Activated CD4-positive, alpha-beta T cell treated with anti-CD3 and anti-CD28 coated beads, Interleukin-2, amount 10 ng/mL, durations not matched to agents 7 days and 5 days (primary cell): ENCODE results near the gene RNGTT. TPM values are rescaled to one million over a fixed set of nuclear protein-coding genes. Genes with fewer than 3 reads are reported as not detected.

Experiments used
- CTCF ChIA-PET: fragments of 350-600 bp; sonication (Branson Sonifier 250); formaldehyde crosslinking; loops from one replicate; lab custom pipeline; 2021; ENCODE audit warnings: antibody characterized with exemption; lab: Charles Lee
- POLR2A ChIA-PET: fragments of 350-600 bp; sonication (Branson Sonifier 250); formaldehyde crosslinking; loops from one replicate; lab custom pipeline; 2021; ENCODE audit warnings: antibody characterized with exemption; lab: Charles Lee
- DNase-seq: peaks from one replicate; pipeline ENCODE4 v3.0.0-alpha.2; 2020
- H3K27ac Mint-ChIP-seq: one replicate; pipeline ENCODE4 v1.8.0; 2021; ENCODE audit warnings: mild to moderate bottlenecking, moderate library complexity, mixed read lengths
- H3K27me3 Mint-ChIP-seq: one replicate; pipeline ENCODE4 v1.8.0; 2021; ENCODE audit warnings: mixed read lengths
- H3K36me3 Mint-ChIP-seq: one replicate; pipeline ENCODE4 v1.8.0; 2021; ENCODE audit warnings: low read depth, mixed read lengths
- H3K4me1 Mint-ChIP-seq: one replicate; pipeline ENCODE4 v1.8.0; 2021; ENCODE audit warnings: mixed read lengths
- H3K4me3 Mint-ChIP-seq: one replicate; pipeline ENCODE4 v1.8.0; 2021; ENCODE audit warnings: mild to moderate bottlenecking, moderate library complexity, mixed read lengths
- H3K9me3 Mint-ChIP-seq: one replicate; pipeline ENCODE4 v1.8.0; 2021; ENCODE audit warnings: mixed read lengths
- total RNA-seq, 2 experiments: library from RNA; stranded (reverse); gene quantifications; one replicate each; pipeline ENCODE4 v1.2.3, GENCODE V29; 2021

Gene RNGTT
- total RNA-seq, 2 experiments from 2014 or later, result 18.9 to 21.3 TPM

DNA sequence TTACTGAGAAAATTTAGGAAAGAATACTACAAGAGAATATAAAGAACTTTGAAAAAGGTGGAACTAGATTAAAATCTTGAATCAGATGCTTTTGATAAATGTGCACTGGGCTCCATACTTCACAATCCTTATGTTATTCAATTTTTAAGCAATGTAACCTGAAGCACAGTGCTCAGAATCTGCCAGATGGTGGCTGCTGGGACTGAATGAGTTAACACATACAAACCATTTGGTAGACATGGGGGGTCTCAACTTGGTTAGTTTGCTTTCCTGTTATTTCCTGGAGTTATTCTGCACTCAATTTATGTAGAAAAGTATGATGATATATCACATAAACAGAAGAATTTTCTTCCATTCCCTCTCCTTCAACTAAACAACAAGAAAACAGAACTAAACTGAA lies 326.5 kb downstream of the RNGTT start:
- Mint-ChIP-seq H3K27ac (no peak overlapping the region), H3K4me1 (no peaks in the 10 kb centered on the region), H3K4me3 (no peak overlapping the region), H3K36me3 (no peaks in the 10 kb centered on the region), H3K9me3 (no peaks in the 10 kb centered on the region), H3K27me3 (no peaks in the 10 kb centered on the region)
- CTCF ChIA-PET, result no interaction called here
- POLR2A ChIA-PET, result no interaction called here
- DNase-seq, result no peak

DNA sequence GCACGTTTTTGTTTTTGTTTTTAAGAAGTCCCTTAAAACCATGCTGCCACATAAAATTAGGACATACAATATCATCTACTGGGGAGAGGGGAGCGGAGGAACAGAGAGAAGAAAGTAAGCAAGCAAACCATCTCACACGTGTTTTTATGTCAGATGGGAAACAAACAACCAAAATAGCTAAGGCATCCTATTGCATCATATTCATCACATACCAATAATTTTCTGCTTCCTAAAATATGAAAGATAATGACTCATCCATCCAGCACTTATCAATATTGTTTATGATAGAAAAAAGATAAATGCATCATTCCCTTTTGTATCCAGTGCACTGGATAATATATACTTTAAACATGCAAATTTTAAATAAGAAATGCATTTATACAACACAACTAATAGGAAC lies 329.6 kb downstream of the RNGTT start:
- Mint-ChIP-seq H3K4me1 (peaks cover 2% of the 10 kb centered on the region), H3K36me3 (no peaks in the 10 kb centered on the region)

DNA sequence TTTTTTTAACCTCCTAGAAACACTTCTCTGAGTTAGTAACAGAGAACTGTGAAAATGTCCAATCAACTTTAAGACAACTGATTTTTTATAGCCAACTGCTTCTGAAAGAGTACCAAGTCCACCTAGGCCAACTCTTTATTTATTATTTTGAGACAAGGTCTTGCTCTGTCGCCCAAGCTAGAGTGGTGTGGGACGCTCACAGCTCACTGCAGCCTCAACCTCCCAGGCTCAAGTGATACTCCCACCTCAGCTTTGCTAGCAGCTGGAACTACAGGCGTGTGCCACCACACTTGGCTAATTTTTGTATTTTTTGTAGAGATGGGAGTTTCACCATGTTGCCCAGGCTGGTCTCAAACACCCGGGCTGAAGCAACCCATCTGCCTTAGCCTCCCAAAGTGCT lies 331.6 kb downstream of the RNGTT start:
- Mint-ChIP-seq H3K36me3 (no peaks in the 10 kb centered on the region), H3K27ac (no peak overlapping the region), H3K9me3 (no peaks in the 10 kb centered on the region), H3K4me1 (peaks cover 2% of the 10 kb centered on the region), H3K4me3 (no peak overlapping the region), H3K27me3 (no peaks in the 10 kb centered on the region)
- DNase-seq, result no peak
- ChIA-PET CTCF (interaction anchor here (1.1 kb wide), 1 partner anchor 8 kb away, joined by 4 read pairs; no protein-coding TSS in a partner anchor), POLR2A (no interaction called here)

More for the DNA sequence above, 329.6 kb downstream of the RNGTT start:
- DNase-seq, result no peak
- Mint-ChIP-seq H3K27ac (no peak overlapping the region), H3K9me3 (no peaks in the 10 kb centered on the region), H3K4me3 (no peak overlapping the region), H3K27me3 (no peaks in the 10 kb centered on the region)
- POLR2A ChIA-PET, result no interaction called here
- CTCF ChIA-PET, result interaction anchor here (0.6 kb wide), 1 partner anchor 853 kb away, joined by 3 read pairs; no protein-coding TSS in a partner anchor

DNA sequence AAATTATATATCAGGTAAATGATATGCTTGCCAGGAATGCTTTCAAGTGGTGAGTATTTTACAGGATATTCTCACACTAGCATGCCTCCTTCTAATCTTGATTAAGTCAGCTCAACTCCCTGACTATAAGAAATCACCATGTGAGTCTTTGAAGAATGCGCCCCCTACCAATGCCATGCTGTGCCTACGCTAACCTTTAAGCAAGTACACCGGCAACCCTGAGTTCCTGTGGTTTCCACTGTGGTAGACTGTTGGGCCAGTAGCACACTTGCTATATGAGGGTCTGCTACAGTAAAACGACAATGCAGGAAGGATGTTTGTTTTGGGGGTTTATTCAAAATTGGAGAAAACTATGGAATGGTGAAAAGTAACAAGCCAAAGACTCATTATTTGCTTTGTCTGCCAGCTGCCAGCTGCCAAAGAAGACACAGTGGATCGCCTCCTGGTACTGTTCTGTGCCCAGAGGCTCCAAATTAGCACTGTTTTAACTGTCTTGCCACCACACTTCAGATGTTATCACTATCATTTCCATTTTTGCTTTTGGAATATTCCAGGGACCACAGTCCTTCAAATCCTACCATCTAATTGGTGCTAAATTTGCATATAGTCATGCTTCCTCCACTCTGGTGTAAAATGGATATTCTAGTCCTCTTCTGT lies 333.5 kb downstream of the RNGTT start:
- CTCF ChIA-PET, result interaction anchor here (0.7 kb wide), 1 partner anchor 1669 kb away, joined by 3 read pairs; no protein-coding TSS in a partner anchor

DNA sequence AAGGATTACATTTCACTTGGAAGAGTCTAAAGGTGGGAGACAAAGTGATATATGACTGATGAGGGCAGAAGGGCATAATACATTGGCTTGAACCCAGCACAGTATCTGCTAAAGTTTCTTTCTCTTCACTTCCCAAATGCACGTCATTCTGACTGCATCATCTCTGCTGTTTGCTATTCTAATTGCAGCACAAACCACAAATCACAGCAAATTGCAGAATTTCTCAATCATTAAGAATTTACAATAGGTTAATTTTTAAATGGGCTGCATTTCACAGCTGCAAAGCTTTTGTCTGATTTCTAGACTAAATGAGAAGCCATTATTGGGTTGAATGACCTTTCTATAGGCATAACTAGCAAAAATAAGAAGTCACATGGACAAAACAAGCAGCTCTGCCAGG lies 337.0 kb downstream of the RNGTT start:
- peaks cover 5% of the 10 kb centered on the region for H3K36me3 Mint-ChIP-seq
- H3K9me3 Mint-ChIP-seq, result no peaks in the 10 kb centered on the region
- ChIA-PET CTCF (no interaction called here), POLR2A (no interaction called here)
- no peak overlapping the region for H3K27ac Mint-ChIP-seq
- no peaks in the 10 kb centered on the region for H3K27me3 Mint-ChIP-seq
- DNase-seq, result no peak
- no peak overlapping the region for H3K4me3 Mint-ChIP-seq
- H3K4me1 Mint-ChIP-seq, result peaks cover 2% of the 10 kb centered on the region

More for the DNA sequence above, 333.5 kb downstream of the RNGTT start:
- H3K9me3 Mint-ChIP-seq, result no peaks in the 10 kb centered on the region
- H3K27ac Mint-ChIP-seq, result no peak overlapping the region
- POLR2A ChIA-PET, result no interaction called here
- no peak overlapping the region for H3K4me3 Mint-ChIP-seq
- no peaks in the 10 kb centered on the region for H3K27me3 Mint-ChIP-seq
- H3K4me1 Mint-ChIP-seq, result peaks cover 2% of the 10 kb centered on the region
- DNase-seq, result no peak
- no peaks in the 10 kb centered on the region for H3K36me3 Mint-ChIP-seq

DNA sequence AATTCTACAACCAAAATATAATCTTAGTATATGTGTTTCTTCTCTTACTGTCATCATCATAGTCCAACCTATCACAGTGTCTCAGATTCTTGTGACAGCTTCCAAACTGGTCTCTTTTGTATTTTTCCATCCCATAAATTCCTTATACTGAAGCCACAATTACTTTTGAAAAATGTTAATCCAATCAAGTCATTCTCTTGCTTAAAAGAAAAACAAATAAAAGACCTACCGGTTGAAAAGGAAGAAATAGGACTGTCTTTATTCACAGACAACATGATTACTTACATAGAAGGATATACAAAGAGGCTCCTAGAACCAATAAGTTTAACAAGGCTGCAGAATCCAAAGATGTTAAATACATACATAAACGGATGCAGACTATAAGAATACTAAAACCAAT lies 339.9 kb downstream of the RNGTT start:
- Mint-ChIP-seq H3K27ac (no peak overlapping the region), H3K9me3 (no peaks in the 10 kb centered on the region), H3K27me3 (no peaks in the 10 kb centered on the region), H3K4me3 (no peak overlapping the region), H3K4me1 (no peaks in the 10 kb centered on the region), H3K36me3 (peaks cover 5% of the 10 kb centered on the region)
- ChIA-PET CTCF (no interaction called here), POLR2A (no interaction called here)
- DNase-seq, result no peak

DNA sequence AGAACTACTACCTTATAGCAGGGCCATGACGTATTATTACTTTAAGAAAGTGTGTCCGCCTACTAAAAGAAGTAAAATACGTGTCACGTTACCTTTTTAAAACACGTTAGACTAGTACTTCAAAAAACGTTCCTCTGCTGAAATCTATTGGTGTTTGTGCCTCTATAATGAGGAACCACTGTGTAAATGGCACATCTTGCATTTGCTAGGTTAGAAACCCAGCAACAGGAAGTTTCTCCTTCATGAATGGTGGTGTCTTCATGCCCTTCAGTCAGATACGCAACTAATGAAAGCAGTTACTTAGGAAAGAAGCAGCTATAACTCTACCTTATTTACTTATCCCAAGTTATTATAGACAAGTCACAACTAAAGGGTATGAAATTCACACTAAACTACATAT lies 343.5 kb downstream of the RNGTT start:
- ChIA-PET POLR2A (no interaction called here), CTCF (no interaction called here)
- Mint-ChIP-seq H3K27ac (no peak overlapping the region), H3K4me3 (no peak overlapping the region), H3K4me1 (no peaks in the 10 kb centered on the region), H3K27me3 (no peaks in the 10 kb centered on the region), H3K36me3 (peaks cover 5% of the 10 kb centered on the region), H3K9me3 (no peaks in the 10 kb centered on the region)
- DNase-seq, result no peak

DNA sequence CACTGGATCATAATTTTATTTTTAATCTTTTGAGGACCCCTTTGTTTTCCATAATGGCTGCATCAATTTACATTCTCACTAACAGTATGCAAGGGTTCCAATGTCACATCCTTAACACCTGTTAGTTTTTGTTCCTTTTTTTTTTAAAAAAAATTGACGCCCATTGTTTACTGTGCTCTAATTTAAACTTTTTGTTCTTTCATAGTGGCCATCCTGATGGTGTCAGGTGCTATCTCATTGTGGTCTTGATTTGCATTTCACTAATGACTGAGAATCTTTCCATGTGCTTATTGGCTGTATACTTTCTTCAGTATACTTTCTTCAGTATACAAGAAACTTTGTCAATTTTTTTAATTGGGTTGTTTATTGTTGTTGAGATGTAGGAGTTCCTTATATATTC lies 347.0 kb downstream of the RNGTT start:
- POLR2A ChIA-PET, result no interaction called here
- Mint-ChIP-seq H3K4me3 (no peak overlapping the region), H3K36me3 (peaks cover 18% of the 10 kb centered on the region), H3K9me3 (no peaks in the 10 kb centered on the region), H3K4me1 (no peaks in the 10 kb centered on the region), H3K27ac (no peak overlapping the region), H3K27me3 (no peaks in the 10 kb centered on the region)
- no peak for DNase-seq
- CTCF ChIA-PET, result no interaction called here

DNA sequence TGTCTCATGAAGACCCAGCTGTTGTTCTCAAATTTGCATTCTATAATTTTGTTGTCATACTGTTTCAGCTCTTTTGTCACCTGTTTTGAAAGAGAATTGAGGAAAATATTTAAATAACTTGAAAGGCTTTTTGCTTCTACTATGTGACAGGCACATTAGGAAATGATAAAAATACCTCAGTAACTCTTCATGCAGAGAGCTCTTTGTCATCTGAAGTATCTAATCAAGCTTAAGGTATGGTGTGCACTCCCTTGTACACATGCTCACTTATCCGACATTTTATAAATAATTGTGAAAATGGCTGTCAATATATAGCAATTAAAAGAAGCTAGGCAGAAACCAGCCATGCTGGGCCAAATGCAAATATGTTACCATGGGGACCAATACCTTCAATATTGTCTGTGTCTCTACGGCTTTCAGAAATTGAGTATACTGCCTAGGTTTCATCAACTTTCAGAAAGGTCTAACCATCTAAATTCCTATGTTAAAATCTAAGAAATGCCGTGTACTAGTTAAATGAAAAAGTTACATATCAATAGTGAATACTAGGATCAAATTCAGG lies 349.0 kb downstream of the RNGTT start:
- no peak for DNase-seq
- POLR2A ChIA-PET, result no interaction called here
- Mint-ChIP-seq H3K4me1 (no peaks in the 10 kb centered on the region), H3K27me3 (no peaks in the 10 kb centered on the region), H3K9me3 (no peaks in the 10 kb centered on the region), H3K36me3 (peaks cover 24% of the 10 kb centered on the region), H3K4me3 (no peak overlapping the region), H3K27ac (no peak overlapping the region)
- CTCF ChIA-PET, result no interaction called here

DNA sequence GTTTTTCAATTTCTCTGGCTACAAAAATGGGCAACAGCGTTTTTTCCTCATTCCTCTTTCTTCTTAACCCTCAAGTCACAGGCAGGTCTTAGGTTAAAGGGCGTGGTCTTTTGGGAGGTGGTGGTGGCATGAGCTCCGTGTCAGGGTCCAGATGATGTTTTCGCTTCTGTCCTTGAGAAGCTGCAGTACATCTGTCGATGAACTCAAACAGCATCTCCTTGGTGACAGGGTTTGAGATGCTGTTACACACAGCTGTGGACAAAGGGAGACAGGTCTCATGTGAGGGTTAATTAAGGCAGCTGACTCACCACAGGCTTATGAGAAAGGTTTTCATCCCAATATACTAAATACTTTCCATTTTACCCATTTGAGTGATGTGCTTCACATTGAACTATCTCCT lies 350.8 kb downstream of the RNGTT start:
- POLR2A ChIA-PET, result no interaction called here
- Mint-ChIP-seq H3K27ac (no peak overlapping the region), H3K4me3 (no peak overlapping the region), H3K27me3 (no peaks in the 10 kb centered on the region), H3K4me1 (no peaks in the 10 kb centered on the region), H3K9me3 (no peaks in the 10 kb centered on the region), H3K36me3 (peaks cover 28% of the 10 kb centered on the region)
- no peak for DNase-seq
- CTCF ChIA-PET, result no interaction called here

DNA sequence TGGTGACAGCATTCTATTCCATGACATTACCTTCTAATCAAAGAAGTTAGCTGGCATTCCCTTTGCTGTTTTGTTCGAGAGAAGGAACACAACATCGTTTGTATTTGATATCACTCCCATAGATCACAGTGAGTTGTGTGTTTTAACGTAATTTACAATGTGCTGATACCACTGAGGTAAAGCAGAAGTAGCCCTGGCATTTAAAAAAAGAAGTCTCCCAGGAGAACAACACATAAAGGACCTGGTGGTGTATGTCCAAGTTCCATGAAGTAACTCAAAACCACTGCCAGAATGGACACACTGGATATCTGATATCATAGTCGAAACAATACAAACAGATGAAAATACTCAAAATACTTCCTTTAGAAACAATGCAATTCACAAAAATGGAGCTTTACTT lies 351.7 kb downstream of the RNGTT start:
- Mint-ChIP-seq H3K4me3 (no peak overlapping the region), H3K27ac (no peak overlapping the region), H3K9me3 (no peaks in the 10 kb centered on the region), H3K36me3 (peaks cover 28% of the 10 kb centered on the region), H3K27me3 (no peaks in the 10 kb centered on the region), H3K4me1 (no peaks in the 10 kb centered on the region)
- CTCF ChIA-PET, result no interaction called here
- POLR2A ChIA-PET, result no interaction called here
- no peak for DNase-seq

DNA sequence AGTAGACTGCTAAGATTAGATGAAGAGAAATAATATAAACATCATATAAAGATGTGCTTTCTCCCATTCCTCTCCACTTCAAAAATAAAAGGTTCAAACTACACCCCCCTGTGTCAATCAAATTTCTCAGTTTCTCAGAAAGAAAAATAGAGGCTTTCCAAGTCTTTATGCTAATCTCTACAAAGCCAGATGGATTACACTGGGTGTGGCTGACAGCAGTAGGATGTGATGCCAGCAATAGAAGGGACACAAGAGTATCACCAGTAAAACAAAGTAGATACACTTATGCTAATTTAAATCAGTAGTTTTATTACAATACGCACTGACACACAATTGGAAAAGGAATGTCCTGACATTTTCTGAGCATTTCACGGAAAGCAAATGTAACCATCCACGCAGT lies 353.4 kb downstream of the RNGTT start:
- Mint-ChIP-seq H3K27ac (no peak overlapping the region), H3K36me3 (peaks cover 28% of the 10 kb centered on the region), H3K4me1 (no peaks in the 10 kb centered on the region), H3K27me3 (no peaks in the 10 kb centered on the region), H3K9me3 (no peaks in the 10 kb centered on the region), H3K4me3 (no peak overlapping the region)
- no peak for DNase-seq
- ChIA-PET CTCF (interaction anchor here (0.7 to 1.0 kb wide), 2 partner anchors 34 to 667 kb away, joined by 3 to 5 read pairs; no protein-coding TSS in a partner anchor), POLR2A (no interaction called here)

DNA sequence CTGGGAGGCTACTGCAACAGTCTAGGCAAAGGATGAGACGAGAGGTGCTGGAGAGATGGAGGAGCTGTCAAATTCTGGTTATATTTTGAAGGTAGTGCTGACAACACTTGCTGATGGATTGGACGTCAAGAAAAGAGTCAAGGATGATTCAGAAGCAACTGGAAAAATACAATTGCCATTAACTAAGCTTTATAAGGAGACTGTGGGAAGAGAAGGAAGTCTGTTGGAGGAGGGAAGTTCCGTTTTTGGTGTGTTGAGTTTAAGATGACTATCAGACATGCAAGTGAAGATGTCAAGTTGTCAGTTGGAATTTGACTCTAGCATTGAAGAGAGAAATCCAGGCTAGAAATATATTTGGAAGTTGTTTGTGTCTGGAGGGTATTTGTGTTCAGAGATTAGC lies 358.1 kb downstream of the RNGTT start:
- no peak for DNase-seq
- peaks cover 6% of the 10 kb centered on the region for H3K36me3 Mint-ChIP-seq
- H3K27me3 Mint-ChIP-seq, result no peaks in the 10 kb centered on the region
- ChIA-PET POLR2A (no interaction called here), CTCF (no interaction called here)
- H3K27ac Mint-ChIP-seq, result no peak overlapping the region
- H3K9me3 Mint-ChIP-seq, result no peaks in the 10 kb centered on the region
- H3K4me3 Mint-ChIP-seq, result no peak overlapping the region
- H3K4me1 Mint-ChIP-seq, result no peaks in the 10 kb centered on the region

DNA sequence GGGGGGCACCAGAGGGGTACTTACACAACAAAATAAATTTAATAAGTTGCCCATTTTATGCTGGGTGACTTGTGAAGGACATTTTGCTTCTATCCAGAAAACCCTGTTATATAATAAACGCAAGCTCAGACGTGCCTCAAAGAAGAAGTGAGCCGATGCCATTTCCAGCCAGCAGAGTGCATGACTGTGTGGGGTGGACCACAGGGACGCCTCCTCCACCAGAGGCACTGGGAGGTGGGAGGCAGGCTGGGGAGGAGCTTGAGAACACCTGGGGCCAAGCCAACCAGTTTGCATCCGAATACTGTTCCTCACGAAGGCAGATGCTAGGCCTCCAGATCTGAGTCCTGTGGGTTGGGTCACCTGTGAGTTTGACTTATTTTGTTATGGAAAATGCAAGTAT lies 363.8 kb downstream of the RNGTT start:
- H3K36me3 Mint-ChIP-seq, result no peaks in the 10 kb centered on the region
- no peak for DNase-seq
- H3K27me3 Mint-ChIP-seq, result no peaks in the 10 kb centered on the region
- no peak overlapping the region for H3K4me3 Mint-ChIP-seq
- H3K27ac Mint-ChIP-seq, result no peak overlapping the region
- POLR2A ChIA-PET, result no interaction called here
- H3K4me1 Mint-ChIP-seq, result no peaks in the 10 kb centered on the region
- H3K9me3 Mint-ChIP-seq, result peaks cover 2% of the 10 kb centered on the region
- CTCF ChIA-PET, result no interaction called here
